RCC 7860 (cell line): ENCODE measurements around the gene SKA3.
A peak's percentile ranks its signal among the peaks of the same experiment; 100 is the strongest.
"Not testable (repeated sequence)": the region's sequence is repeated elsewhere in the genome, so short reads cannot be mapped to it uniquely, and the experiment has no call there.

Source experiments
- DNase-seq: peaks from one replicate; pipeline ENCODE4 v3.0.0-alpha.2; 2015; ENCODE audit warnings: low spot score
- FAIRE-seq: peaks from 2 replicates; lab custom pipeline; 2012; peaks lifted over from hg19 to GRCh38; lab: Jason Lieb, UNC

SKA3 gene

DNA sequence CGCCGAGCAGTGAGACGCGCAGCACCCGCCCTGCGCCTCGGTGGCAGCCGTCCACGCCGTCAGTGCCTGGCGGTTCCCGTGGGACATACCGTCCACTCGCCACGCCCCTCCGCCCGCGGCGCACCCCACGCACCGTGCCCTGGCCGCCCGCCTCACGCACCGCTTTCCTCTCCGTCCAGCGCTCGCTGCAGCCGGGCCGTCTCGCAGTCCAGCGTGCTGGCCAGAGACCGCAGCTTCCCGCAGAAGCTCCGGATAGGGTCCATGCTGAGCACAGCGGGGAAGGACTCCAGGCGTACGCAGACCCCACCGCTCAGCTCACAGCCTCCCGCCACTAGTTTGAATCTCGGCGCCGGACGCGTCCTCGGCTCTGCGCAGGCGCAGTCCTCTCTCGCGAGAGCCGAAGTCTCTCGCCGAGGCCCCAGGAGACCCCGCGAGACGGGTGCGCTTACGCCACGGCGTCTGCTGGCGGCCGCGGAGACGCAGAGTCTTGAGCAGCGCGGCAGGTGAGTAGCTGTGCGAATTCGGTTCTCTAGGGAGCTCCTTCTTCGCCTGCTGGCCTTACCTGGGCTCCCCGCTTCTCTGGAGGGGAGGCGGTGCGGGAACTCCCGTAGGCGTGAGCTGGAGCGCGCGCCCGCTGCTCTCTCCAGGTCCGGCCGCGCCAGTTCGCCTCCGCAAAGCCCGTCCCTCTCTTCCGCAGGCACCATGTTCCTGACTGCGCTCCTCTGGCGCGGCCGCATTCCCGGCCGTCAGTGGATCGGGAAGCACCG, at the start of gene SKA3, which contains the start of gene MRPL57:
SKA3 (minus strand) TSS at position 338 of the 767 bp plus-strand sequence; CDS start at position 263, 75 bp downstream.
MRPL57 (plus strand) TSS at position 444 of the 767 bp plus-strand sequence; CDS start at position 703, 259 bp downstream.
- peak; percentile 85 for DNase-seq
- no peak for FAIRE-seq

GRCh38 chr13:21225082-21225481, 48.7 kb upstream of the SKA3 start:
- FAIRE-seq, result no peak
- DNase-seq, result no peak

DNA sequence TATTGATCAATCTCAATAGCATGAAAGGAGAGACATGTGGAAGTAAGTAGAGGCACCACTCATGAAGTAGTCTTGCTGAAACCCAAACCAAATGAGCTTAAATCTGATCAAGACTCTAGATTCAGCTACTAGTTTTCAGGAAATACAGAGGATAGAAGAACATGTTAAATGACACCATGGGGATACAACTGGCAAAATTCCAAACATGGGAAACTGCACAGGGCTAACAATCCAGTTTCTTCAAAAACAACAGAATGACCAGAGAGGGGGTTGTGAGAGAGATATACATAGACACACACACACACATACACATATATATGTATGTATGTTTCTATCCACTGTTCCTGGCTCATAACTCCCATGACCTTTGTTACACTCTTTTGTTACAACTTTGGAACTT, 44.9 kb upstream of the SKA3 start:
- DNase-seq, result no peak
- no peak for FAIRE-seq

- FAIRE-seq, DNase-seq: not testable (repeated sequence)
These were observed 43.4 kb upstream of the SKA3 start for GRCh38 chr13:21219716-21220115.

DNA sequence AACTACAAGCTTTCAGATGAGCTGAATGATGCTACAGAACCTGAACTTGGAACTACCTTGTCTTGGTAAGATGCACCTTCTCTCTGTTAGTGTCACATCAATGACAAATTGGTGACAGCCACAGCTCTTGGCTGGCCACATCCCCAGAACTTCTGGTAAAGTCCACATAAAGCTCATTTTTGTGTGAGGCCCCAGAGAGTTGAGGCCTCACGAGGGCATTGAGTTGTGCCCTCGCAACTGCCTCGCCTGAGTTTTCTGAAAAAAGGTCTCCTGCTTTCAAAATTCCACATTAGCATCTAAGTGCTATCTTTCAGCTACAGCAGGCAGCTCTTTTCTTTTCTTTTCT, 42.7 kb upstream of the SKA3 start:
- no peak for FAIRE-seq
- no peak for DNase-seq

- DNase-seq (no peak), FAIRE-seq (no peak)
These were observed 42.1 kb upstream of the SKA3 start for GRCh38 chr13:21218351-21219035.

DNA sequence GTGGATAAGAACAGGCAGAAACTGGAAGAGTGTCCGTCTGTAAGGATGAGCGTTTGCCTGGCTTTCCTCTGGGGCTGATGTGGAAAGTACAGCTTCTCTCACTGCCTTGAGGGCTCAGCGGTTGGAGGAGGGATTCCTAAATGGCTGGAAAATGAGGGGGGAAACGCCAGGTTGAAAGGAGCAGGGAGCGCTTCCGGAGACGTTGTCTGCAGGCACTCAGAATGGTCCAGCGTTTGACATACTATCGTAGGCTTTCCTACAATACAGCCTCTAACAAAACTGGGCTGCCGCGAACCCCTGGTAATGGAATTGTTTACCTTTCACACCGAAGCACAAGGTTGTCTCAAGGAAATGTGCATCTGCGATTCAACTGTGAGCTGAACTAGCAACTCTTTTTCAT, 40.0 kb upstream of the SKA3 start:
- FAIRE-seq (no peak), DNase-seq (no peak)

DNA sequence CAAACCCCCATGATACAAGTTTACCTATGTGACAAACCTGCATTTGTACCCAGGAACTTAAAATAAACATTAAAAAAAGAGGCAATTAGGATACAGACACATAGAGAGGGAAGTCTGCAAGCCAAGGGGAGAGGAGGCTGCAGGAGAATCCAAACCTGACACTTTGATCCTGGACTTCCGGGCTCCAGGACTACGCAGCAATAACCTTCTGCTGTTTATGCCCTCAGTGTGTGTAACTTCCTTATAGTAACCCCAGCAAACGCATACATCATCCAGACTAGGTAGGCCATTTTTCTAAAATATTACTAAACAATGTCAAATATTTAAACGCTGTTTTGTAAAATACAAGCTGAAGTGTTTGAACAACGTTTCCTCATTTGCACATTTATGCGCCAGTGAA, 39.1 kb upstream of the SKA3 start:
- DNase-seq, FAIRE-seq: not testable (repeated sequence)

- FAIRE-seq (no peak), DNase-seq (no peak)
These were observed 35.9 kb upstream of the SKA3 start for GRCh38 chr13:21212138-21212775.

GRCh38 chr13:21208652-21209154, 32.4 kb upstream of the SKA3 start:
- FAIRE-seq (no peak), DNase-seq (no peak)

DNA sequence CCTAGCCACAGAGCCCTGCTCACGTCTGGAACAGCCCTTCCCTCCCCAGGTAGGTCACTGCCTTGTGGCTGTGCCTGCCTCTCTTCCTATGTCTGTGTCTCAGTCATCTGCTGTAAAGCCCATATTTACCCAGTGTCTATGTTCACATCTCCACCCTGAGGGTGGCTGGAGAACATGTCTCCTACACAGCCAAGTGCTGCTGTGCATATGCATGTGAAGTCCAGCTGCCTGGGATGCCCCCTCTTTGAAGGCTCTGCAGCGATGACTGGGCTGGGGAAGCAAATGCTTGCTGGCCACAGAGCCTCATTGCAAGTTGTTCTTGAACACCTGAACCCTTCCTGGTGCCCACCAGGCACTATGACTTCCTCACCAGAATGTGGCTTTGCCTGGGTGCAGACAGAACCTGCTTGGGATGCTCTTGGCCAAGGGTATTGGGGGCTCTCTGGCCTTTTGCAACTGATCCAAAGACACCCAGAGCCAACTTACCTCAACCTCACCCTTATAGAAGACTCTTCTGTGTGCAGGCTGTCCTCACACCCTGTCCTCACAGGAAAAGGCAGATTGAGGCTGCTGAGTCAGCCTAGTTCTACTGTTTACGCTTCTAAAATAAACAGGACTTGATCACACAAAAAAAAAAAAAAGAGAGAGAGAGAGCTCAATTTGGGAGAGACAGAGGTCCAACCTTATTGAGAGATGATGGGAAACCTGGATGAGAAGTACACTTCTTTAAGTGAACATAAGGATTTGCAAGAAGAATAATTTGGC, 26.6 kb upstream of the SKA3 start:
- FAIRE-seq (no peak), DNase-seq (no peak)

DNA sequence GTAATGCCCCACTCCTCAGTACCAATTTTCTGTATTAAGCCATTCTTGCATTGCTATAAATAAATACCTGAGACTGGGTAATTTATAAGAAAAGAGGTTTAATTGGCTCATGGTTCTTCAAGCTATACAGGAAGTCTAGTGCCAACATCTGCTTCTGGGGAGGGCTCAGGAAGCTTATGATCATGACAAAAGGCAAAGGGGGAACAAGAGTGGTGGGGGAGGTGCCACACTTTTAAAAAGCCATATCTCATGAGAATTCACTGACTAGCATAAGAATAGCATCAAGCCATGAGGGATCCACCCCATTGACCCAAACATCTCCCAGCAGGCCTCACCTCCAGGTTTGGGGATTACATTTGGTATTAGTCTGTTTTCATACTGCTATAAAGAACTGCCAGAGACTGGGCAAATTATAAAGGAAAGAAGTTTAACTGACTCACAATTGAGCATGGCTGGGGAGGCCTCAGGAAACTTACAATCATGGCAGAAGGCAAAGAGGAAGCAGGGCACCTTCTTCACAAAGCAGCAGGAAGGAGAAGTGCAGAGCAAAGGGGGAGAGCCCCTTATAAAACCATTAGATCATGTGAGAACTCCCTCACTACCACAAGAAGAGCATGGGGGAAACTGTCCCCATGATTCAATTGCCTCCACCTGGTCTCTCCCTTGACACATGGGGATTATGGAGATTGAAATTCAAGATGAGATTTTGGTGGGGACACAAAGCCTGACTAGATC, 25.3 kb upstream of the SKA3 start:
- not testable (repeated sequence) for DNase-seq, FAIRE-seq

GRCh38 chr13:21198391-21198790, 22.0 kb upstream of the SKA3 start:
- not testable (repeated sequence) for DNase-seq, FAIRE-seq

- not testable (repeated sequence) for FAIRE-seq, DNase-seq
These were observed 21.4 kb upstream of the SKA3 start for GRCh38 chr13:21197606-21198225.

- FAIRE-seq, result not testable (repeated sequence)
These were observed 18.4 kb upstream of the SKA3 start for GRCh38 chr13:21194756-21195155.

DNA sequence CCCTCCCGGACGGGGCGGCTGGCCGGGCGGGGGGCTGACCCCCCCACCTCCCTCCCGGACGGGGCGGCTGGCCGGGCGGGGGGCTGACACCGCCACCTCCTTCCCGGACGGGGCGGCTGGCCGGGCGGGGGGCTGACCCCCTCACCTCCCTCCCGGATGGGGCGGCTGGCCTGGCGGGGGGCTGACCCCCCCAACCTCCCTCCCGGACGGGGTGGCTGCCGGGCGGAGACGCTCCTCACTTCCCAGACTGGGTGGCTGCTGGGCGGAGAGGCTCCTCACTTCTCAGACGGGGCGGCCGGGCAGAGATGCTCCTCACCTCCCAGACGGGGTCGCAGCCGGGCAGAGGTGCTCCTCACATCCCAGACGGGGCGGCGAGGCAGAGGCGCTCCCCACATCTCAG, 10.1 kb upstream of the SKA3 start:
- not testable (repeated sequence) for DNase-seq, FAIRE-seq

More at GRCh38 chr13:21194756-21195155, 18.4 kb upstream of the SKA3 start:
- not testable (repeated sequence) for DNase-seq

- FAIRE-seq (no peak), DNase-seq (no peak)
These were observed 5.3 kb upstream of the SKA3 start for GRCh38 chr13:21181671-21182070.

DNA sequence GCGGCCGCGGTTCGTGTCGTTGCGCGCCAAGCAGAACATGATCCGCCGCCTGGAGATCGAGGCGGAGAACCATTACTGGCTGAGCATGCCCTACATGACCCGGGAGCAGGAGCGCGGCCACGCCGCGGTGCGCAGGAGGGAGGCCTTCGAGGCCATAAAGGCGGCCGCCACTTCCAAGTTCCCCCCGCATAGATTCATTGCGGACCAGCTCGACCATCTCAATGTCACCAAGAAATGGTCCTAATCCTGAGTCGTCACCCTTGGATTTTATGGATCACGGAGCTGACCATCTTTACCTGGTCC, 581 bp upstream of the SKA3 start:
- no peak for DNase-seq
- no peak for FAIRE-seq

DNA sequence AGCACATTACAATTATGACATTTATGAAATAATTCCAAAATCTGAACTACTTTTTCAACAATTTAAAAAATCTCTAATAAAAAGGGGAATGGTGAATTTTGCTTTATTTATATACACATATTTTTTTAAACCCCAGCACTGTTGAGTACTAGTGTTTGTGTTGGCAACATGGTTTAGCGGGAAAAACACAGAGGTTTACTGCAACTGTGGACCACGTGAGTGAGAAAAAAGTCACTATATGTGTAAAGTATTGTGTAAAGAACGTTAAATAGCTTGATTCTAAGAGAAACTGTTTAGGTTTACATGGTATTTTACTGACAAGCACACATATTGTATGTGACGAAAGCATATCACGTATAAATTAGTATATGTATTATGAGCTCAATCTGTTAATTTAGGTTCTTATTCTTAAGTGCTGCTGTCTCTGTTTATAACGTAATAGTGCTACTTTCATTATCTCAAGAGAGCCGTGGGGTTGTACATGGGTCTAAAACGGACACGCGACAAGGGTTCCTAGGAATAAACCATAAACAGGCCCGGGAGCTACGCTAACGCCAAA, 617 bp downstream of the SKA3 start:
- FAIRE-seq, result no peak

More for the DNA sequence above, 617 bp downstream of the SKA3 start:
- no peak for DNase-seq
